AG08396 (cell line): ENCODE results near the gene BAG1.

Experiments used
- DNase-seq: peaks from one replicate; pipeline ENCODE4 v3.0.0; 2012; ENCODE audit warnings: low spot score, mixed read lengths

The BAG1 gene

GRCh38 chr9:33210006-33210715 is 54.3 kb downstream of the BAG1 start:
- no peak for DNase-seq

DNA sequence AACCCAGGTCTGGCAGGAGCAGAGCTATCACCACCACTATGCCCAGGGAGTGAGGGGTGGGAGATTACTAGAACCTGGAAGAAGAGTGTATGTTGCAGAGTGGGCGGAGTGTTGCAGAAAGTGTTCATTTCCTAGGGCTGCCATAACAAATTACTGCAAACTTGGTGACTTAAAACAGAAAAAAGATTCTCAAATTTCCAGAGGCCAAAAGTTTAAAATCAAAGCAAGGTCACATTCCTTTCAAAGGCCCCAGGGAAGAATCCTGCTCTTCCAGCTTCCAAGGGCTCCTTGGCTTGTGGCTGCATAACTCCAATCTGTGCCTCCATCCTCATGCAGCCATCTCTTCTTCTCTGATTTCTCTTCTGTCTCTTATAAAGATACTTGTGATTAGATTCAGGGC is 55.1 kb downstream of the BAG1 start:
- DNase-seq = no peak

DNA sequence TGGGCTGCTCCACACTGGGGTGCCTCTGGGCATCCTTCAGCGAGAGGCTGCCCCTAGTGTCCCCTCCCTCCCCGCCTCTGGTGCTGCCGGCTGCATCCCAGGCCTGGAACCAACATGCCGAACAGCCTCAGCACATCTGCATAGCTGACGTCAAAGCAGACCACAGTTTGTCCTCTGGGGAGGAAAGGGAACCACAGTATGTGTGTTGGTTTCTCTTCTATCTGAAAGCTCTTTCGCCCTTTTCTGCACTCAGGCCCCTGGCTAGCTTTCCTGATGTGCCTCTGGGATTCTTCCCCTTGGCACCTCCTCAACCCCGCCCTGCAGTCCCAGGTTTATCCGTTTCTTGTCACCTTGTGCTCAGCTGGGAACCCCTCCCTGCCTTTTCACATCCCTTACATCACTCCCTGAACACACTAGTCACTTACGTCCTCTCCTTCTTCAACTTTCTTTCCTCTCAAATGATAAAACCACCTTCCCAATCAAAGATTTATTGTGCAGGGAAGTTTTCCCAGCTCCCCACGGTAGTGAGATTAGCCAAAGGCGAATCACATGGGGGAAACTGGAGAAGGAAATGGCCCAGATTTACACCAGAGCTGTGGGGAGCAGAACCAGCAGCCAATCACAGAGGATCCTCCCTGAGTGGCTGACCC is 61.8 kb downstream of the BAG1 start:
- no peak for DNase-seq
